ENCODE data around the gene RAD50.
"Not testable (repeated sequence)": the region's sequence is repeated elsewhere in the genome, so short reads cannot be mapped to it uniquely, and the experiment has no call there.

Gene RAD50

GRCh38 chr5:132556763-132557477, at the start of gene RAD50:
TSS of gene RAD50 (plus strand) at chr5:132556977. CDS start at chr5:132557325, 348 bp downstream.
- peak; percentile 72 to 85 for DNase-seq

GRCh38 chr5:132510076-132510475, 46.7 kb upstream of the RAD50 start:
- no peak for DNase-seq

- DNase-seq: not testable (repeated sequence)
Observed at GRCh38 chr5:132513618-132514336, 43.0 kb upstream of the RAD50 start.

GRCh38 chr5:132522067-132522466, 34.7 kb upstream of the RAD50 start:
- DNase-seq: not testable (repeated sequence)

GRCh38 chr5:132524877-132525276, 31.9 kb upstream of the RAD50 start:
- DNase-seq: not testable (repeated sequence)

- no peak for DNase-seq
Observed at GRCh38 chr5:132525299-132525724, 31.5 kb upstream of the RAD50 start.

GRCh38 chr5:132526290-132526973, 30.3 kb upstream of the RAD50 start:
- DNase-seq: peak in 1 of 2 donors; percentile 55

GRCh38 chr5:132526974-132527564, 29.7 kb upstream of the RAD50 start:
- DNase-seq: no peak

GRCh38 chr5:132528021-132528420, 28.8 kb upstream of the RAD50 start:
- DNase-seq: no peak

GRCh38 chr5:132528866-132529634, 27.7 kb upstream of the RAD50 start:
- DNase-seq: peak in 1 of 2 donors; percentile 21

- no peak for DNase-seq
Observed at GRCh38 chr5:132530946-132531345, 25.8 kb upstream of the RAD50 start.

GRCh38 chr5:132539716-132540115, 17.1 kb upstream of the RAD50 start:
- DNase-seq: no peak

- no peak for DNase-seq
Observed at GRCh38 chr5:132540149-132540548, 16.6 kb upstream of the RAD50 start.

- DNase-seq: peak in 1 of 2 donors; percentile 27
Observed at GRCh38 chr5:132540764-132541163, 16.0 kb upstream of the RAD50 start.

- DNase-seq: no peak
Observed at GRCh38 chr5:132543472-132544201, 13.1 kb upstream of the RAD50 start, which contains the start of gene IL5. TSS of gene IL5 (minus strand) at chr5:132543522. CDS start at chr5:132543478, 44 bp downstream.

- no peak for DNase-seq
Observed at GRCh38 chr5:132546108-132546507, 10.7 kb upstream of the RAD50 start.

GRCh38 chr5:132547269-132547668, 9.5 kb upstream of the RAD50 start:
- DNase-seq: no peak

GRCh38 chr5:132548834-132549233, 7.9 kb upstream of the RAD50 start:
- DNase-seq: not testable (repeated sequence)

- DNase-seq: no peak
Observed at GRCh38 chr5:132549576-132549975, 7.2 kb upstream of the RAD50 start.

GRCh38 chr5:132556153-132556762, 519 bp upstream of the RAD50 start:
- peak in 1 of 2 donors; percentile 67 for DNase-seq

Data from hippocampal formation (tissue), 2 donors.